GM12865 (cell line): ENCODE results near the gene PIK3IP1.

ENCODE experiments used
- DNase-seq: peaks from one replicate; pipeline ENCODE4 v3.0.0; 2010; ENCODE audit warnings: low read depth
- H3K4me3 ChIP-seq: 2 replicates; pipeline ENCODE4 v1.5.1; 2011; ENCODE audit warnings: mild to moderate bottlenecking, low read depth, low read length, control low read depth
- TF ChIP-seq, protein P1 (sequence below): IDR thresholded peaks from 2 replicates; pipeline ENCODE4 v1.5.1; 2011; ENCODE audit warnings: low read length, control low read depth, low read depth, inconsistent platforms; ENCODE audit not compliant: insufficient read depth; ENCODE audit errors: missing control alignments

The PIK3IP1 gene

GRCh38 chr22:31272522-31273446, 19.5 kb downstream of the PIK3IP1 start:
- H3K4me3 ChIP-seq: no peak overlapping the region
- peak; percentile 68 for DNase-seq
- TF ChIP-seq, protein P1, sequence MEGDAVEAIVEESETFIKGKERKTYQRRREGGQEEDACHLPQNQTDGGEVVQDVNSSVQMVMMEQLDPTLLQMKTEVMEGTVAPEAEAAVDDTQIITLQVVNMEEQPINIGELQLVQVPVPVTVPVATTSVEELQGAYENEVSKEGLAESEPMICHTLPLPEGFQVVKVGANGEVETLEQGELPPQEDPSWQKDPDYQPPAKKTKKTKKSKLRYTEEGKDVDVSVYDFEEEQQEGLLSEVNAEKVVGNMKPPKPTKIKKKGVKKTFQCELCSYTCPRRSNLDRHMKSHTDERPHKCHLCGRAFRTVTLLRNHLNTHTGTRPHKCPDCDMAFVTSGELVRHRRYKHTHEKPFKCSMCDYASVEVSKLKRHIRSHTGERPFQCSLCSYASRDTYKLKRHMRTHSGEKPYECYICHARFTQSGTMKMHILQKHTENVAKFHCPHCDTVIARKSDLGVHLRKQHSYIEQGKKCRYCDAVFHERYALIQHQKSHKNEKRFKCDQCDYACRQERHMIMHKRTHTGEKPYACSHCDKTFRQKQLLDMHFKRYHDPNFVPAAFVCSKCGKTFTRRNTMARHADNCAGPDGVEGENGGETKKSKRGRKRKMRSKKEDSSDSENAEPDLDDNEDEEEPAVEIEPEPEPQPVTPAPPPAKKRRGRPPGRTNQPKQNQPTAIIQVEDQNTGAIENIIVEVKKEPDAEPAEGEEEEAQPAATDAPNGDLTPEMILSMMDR: peak; percentile 69

DNA sequence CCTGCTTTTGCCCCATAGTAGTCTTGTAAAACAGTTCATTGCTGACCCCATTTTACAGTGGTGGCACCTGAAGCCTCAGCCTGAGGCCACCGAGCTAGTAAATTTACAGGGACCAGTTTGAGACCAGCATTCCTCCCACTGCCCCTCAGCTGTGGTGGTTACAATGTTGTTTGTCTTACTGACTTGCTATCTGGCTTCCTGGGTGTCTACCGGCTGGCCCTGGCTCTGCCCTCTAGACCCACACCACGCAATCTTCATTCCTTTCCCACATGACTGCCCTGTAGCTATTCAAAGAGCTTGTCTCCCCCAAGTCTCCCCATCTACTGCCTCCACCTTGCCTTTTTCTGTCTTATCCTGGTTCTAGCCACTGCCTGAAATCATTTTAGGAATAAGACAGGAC, 20.8 kb downstream of the PIK3IP1 start:
- TF ChIP-seq, protein P1: no peak
- DNase-seq: no peak
- H3K4me3 ChIP-seq: no peak overlapping the region

DNA sequence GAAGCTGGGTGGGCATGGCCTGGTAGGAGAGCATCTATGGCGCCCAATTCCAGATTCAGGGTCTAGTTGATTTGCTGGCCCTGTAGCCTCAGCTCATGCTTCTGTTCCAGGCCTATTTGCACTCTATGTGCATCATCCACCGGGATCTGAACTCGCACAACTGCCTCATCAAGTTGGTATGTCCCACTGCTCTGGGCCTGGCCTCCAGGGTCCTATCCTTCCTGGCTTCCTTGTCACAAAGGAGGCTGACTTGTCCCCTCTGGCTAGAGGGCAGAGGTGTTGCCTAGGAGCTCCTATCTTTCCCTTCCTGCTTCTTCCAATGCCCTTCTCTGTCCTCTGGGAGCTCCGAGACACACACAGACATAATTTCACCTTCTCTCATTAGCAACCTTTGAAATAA, 21.3 kb downstream of the PIK3IP1 start:
- H3K4me3 ChIP-seq: no peak overlapping the region
- DNase-seq: no peak
- TF ChIP-seq, protein P1: no peak

GRCh38 chr22:31269892-31270579, 22.3 kb downstream of the PIK3IP1 start:
- TF ChIP-seq, protein P1: no peak
- H3K4me3 ChIP-seq: no peak overlapping the region
- DNase-seq: no peak

- TF ChIP-seq, protein P1: no peak
- no peak for DNase-seq
Observed at GRCh38 chr22:31268281-31268680, 24.0 kb downstream of the PIK3IP1 start.

DNA sequence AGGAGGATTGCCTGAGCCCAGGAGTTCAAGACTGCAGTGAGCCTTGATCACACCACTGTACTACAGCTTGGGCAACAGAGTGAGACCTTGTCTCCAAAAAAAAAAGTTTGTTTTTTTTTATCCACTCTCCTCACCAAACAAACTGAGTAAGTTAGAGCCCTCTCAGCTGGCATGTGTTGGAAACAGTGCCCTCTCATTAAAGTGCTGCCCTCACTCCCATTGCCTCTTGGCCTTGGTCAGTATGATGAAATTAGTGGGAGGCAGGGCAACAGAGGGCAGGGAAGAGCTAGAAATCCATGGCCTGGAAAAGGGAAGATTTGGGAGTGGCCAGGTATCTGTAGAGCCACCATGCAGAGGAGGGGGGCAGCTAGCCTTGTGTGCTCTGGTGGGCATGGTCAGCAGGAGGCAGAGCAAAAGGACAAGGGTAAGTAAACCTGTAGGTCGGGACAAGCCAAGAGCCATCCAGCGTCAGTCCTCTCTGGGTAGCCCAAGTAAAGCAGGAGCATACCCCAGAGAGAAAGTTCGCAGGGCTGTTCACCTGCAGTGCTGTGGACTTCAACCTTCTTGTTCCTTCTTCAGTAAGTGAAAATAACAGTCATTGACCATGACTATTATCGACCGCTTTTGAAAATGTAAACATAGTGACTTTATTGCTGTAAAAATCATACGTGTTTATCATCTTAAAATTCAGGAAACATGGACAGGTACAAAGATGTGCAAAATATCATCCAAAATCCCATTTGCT, 28.2 kb downstream of the PIK3IP1 start:
- TF ChIP-seq, protein P1: no peak
- no peak overlapping the region for H3K4me3 ChIP-seq
- no peak for DNase-seq

More at GRCh38 chr22:31268281-31268680, 24.0 kb downstream of the PIK3IP1 start:
- H3K4me3 ChIP-seq: no peak overlapping the region
